HK-2 (cell line): ENCODE results near the gene ATP2B1.

Experiments
- DNase-seq: peaks from one replicate; pipeline ENCODE4 v3.0.0-alpha.2; 2018; ENCODE audit not compliant: unreplicated experiment

ATP2B1 gene

GRCh38 chr12:89692439-89692838, 16.2 kb downstream of the ATP2B1 start:
- DNase-seq: no peak

GRCh38 chr12:89691659-89692058, 17.0 kb downstream of the ATP2B1 start:
- DNase-seq: no peak

GRCh38 chr12:89690925-89691324, 17.7 kb downstream of the ATP2B1 start:
- DNase-seq: no peak

GRCh38 chr12:89689306-89689705, 19.3 kb downstream of the ATP2B1 start:
- DNase-seq: no peak

- DNase-seq: no peak
These were observed 22.3 kb downstream of the ATP2B1 start for GRCh38 chr12:89686311-89686710.

GRCh38 chr12:89685363-89685972, 23.2 kb downstream of the ATP2B1 start:
- no peak for DNase-seq

GRCh38 chr12:89684136-89684535, 24.5 kb downstream of the ATP2B1 start:
- no peak for DNase-seq

- no peak for DNase-seq
These were observed 26.4 kb downstream of the ATP2B1 start for GRCh38 chr12:89682284-89682683.

- no peak for DNase-seq
These were observed 28.2 kb downstream of the ATP2B1 start for GRCh38 chr12:89680409-89680808.

- no peak for DNase-seq
These were observed 29.0 kb downstream of the ATP2B1 start for GRCh38 chr12:89679631-89680030.

- no peak for DNase-seq
These were observed 30.4 kb downstream of the ATP2B1 start for GRCh38 chr12:89678225-89678624.

- DNase-seq: no peak
These were observed 31.7 kb downstream of the ATP2B1 start for GRCh38 chr12:89676930-89677329.

GRCh38 chr12:89674326-89674942, 34.2 kb downstream of the ATP2B1 start:
- DNase-seq: no peak

GRCh38 chr12:89673603-89674002, 35.0 kb downstream of the ATP2B1 start:
- DNase-seq: no peak

GRCh38 chr12:89672589-89672979, 36.1 kb downstream of the ATP2B1 start:
- no peak for DNase-seq

GRCh38 chr12:89671469-89671868, 37.2 kb downstream of the ATP2B1 start:
- DNase-seq: no peak

GRCh38 chr12:89669197-89669596, 39.4 kb downstream of the ATP2B1 start:
- no peak for DNase-seq

- no peak for DNase-seq
These were observed 43.1 kb downstream of the ATP2B1 start for GRCh38 chr12:89665556-89665955.

GRCh38 chr12:89664441-89664840, 44.2 kb downstream of the ATP2B1 start:
- no peak for DNase-seq

GRCh38 chr12:89663577-89664357, 44.9 kb downstream of the ATP2B1 start:
- no peak for DNase-seq

- no peak for DNase-seq
These were observed 46.0 kb downstream of the ATP2B1 start for GRCh38 chr12:89662623-89663022.

GRCh38 chr12:89661706-89662330, 46.8 kb downstream of the ATP2B1 start:
- no peak for DNase-seq

GRCh38 chr12:89657739-89658138, 50.9 kb downstream of the ATP2B1 start:
- no peak for DNase-seq
